K562 (cell line): ENCODE results near the gene PTH2. TPM values are rescaled to one million over a fixed set of nuclear protein-coding genes. Genes with fewer than 3 reads are reported as not detected.
A peak's percentile ranks its signal among the peaks of the same experiment; 100 is the strongest.

Experiments used
- ATAC-seq: fragments of 200-7000 bp; cut with Tn5 transposase; 3 replicates; pipeline ENCODE4 v1.9.1; 2020; ENCODE audit warnings: moderate library complexity
- BruUV-seq: library from RNA; stranded (reverse); fragments of 400-500 nt; replicated peaks from 2 replicates; lab custom pipeline; 2021; lab: Mats Ljungman, UMichigan
- CTCF ChIA-PET: fragments of 300-600 bp; formaldehyde crosslinking; extraction: SDS; loops from one replicate; lab custom pipeline; 2021; ENCODE audit warnings: low intra/inter-chr PET ratio; lab: Yijun Ruan, JAX
- POLR2A ChIA-PET: fragments of 300-600, 350-650 bp; sonication (Branson Sonifier 250); formaldehyde crosslinking; extraction: SDS; loops from one replicate; lab custom pipeline; 2021; ENCODE audit warnings: antibody characterized with exemption, inconsistent platforms; lab: Yijun Ruan, JAX
- DNase-seq, 4 experiments: peaks; one replicate each; pipeline versions ENCODE4 v3.0.0 to v3.0.0-alpha.2; 2011 to 2018; ENCODE audit warnings: low spot score in 3 of 4, mixed read lengths in 3 of 4; ENCODE audit errors: extremely low read depth in 1 of 4
- FAIRE-seq: peaks from 2 replicates; lab custom pipeline; 2011; peaks lifted over from hg19 to GRCh38; lab: Jason Lieb, UNC
- H2AFZ ChIP-seq: 2 replicates; pipeline ENCODE4 v1.6.0; 2011; ENCODE audit warnings: low read depth, low read length, control low read depth, inconsistent platforms
- H3K27ac ChIP-seq: fragments of 200-600 bp; 3 replicates; pipeline ENCODE4 v1.8.0; 2011; ENCODE audit warnings: low read depth, mild to moderate bottlenecking, control low read depth, inconsistent platforms, low read length, moderate library complexity, mixed read lengths; ENCODE audit errors: extremely low read depth
- H3K27me3 ChIP-seq, 2 experiments: fragments of 300-600 bp in 1 of 2; 2 replicates in 1 of 2; 3 replicates in 1 of 2; pipeline versions ENCODE4 v1.6.0 to v1.8.0; 2011; ENCODE audit warnings: inconsistent platforms in 2 of 2, low read length in 2 of 2, mild to moderate bottlenecking in 1 of 2, mixed read lengths in 1 of 2, moderate library complexity in 1 of 2; ENCODE audit not compliant: control insufficient read depth in 2 of 2, insufficient read depth in 2 of 2
- H3K36me3 ChIP-seq: fragments of 300-600 bp; 3 replicates; pipeline ENCODE4 v1.8.0; 2011; ENCODE audit warnings: mild to moderate bottlenecking, low read length, inconsistent platforms; ENCODE audit not compliant: control insufficient read depth, insufficient read depth
- H3K4me1 ChIP-seq, 2 experiments: fragments of 200-600 bp in 1 of 2; replicated peaks in 1 of 2; 2 replicates in 1 of 2; 3 replicates in 1 of 2; pipeline versions ENCODE4 v1.5.1 to v1.8.0; 2011; ENCODE audit warnings: inconsistent platforms in 2 of 2, low read length in 2 of 2, mild to moderate bottlenecking in 1 of 2, mixed read lengths in 1 of 2, moderate library complexity in 1 of 2; ENCODE audit not compliant: control insufficient read depth in 2 of 2, insufficient read depth in 2 of 2
- H3K4me2 ChIP-seq: 2 replicates; pipeline ENCODE4 v1.6.1; 2011; ENCODE audit warnings: low read length, control low read depth, inconsistent platforms, mixed read lengths; ENCODE audit not compliant: insufficient read depth
- H3K4me3 ChIP-seq: fragments of 200-600 bp; sonication (generic), shearing (Covaris generic); 2 replicates; pipeline ENCODE4 v1.5.1; 2016; ENCODE audit warnings: control low read depth, inconsistent platforms
- H3K79me2 ChIP-seq: fragments of 200-600 bp; 3 replicates; pipeline ENCODE4 v1.8.0; 2011; ENCODE audit warnings: low read length, inconsistent platforms; ENCODE audit not compliant: control insufficient read depth, insufficient read depth
- H3K9ac ChIP-seq, 2 experiments: 2 replicates each; pipeline versions ENCODE4 v1.6.0 to v1.6.1; 2011; ENCODE audit warnings: low read depth in 2 of 2, low read length in 2 of 2, control low read depth in 1 of 2, inconsistent platforms in 1 of 2, mild to moderate bottlenecking in 1 of 2, mixed read lengths in 1 of 2; ENCODE audit not compliant: insufficient read depth in 1 of 2
- H3K9me1 ChIP-seq: one replicate; pipeline ENCODE4 v1.6.0; 2011; ENCODE audit warnings: inconsistent platforms, mild to moderate bottlenecking, low read length, moderate library complexity; ENCODE audit not compliant: control insufficient read depth, insufficient read depth
- H3K9me3 ChIP-seq: replicated peaks from 2 replicates; pipeline ENCODE4 v1.5.1; 2011; ENCODE audit warnings: low read depth, low read length, inconsistent platforms; ENCODE audit not compliant: control insufficient read depth, insufficient read depth
- H4K20me1 ChIP-seq: replicated peaks from 2 replicates; pipeline ENCODE4 v1.6.1; 2011; ENCODE audit warnings: low read length, inconsistent platforms, mixed read lengths; ENCODE audit not compliant: control insufficient read depth, insufficient read depth
- BHLHE40 ChIP-seq: IDR thresholded peaks from 2 replicates; pipeline ENCODE4 v1.6.1; 2011; ENCODE audit warnings: low read length, improper control_type of control experiment
- CREB3L1 ChIP-seq: fragments of 450-650 bp; IDR thresholded peaks from 2 replicates; pipeline ENCODE4 v1.6.1; 2014; ENCODE audit warnings: low read depth, mild to moderate bottlenecking, moderate library complexity, borderline replicate concordance
- IRF9 ChIP-seq: fragments of 450-650 bp; IDR thresholded peaks from 2 replicates; pipeline ENCODE4 v1.6.1; 2016; ENCODE audit warnings: missing biosample characterization, missing genetic modification characterization
- LEF1 ChIP-seq: fragments of 450-650 bp; IDR thresholded peaks from 2 replicates; pipeline ENCODE4 v1.6.1; 2016; ENCODE audit warnings: mild to moderate bottlenecking
- RBM15 ChIP-seq: fragments of 200-400 bp; formaldehyde crosslinking; IDR thresholded peaks from 2 replicates; pipeline ENCODE4 v1.6.1; 2018; ENCODE audit warnings: mild to moderate bottlenecking, low read length, moderate library complexity; ENCODE audit not compliant: insufficient read depth
- TFAP4 ChIP-seq: sonication (generic); formaldehyde crosslinking; IDR thresholded peaks from 2 replicates; pipeline ENCODE4 v1.8.0; 2022; ENCODE audit warnings: missing genetic modification reagents, mild to moderate bottlenecking, moderate library complexity, borderline replicate concordance
- WGBS: fragments of 100-300 bp; shearing (Covaris generic); methylation state at CpG from one replicate; pipeline ENCODE4 v1.1.6; 2016; ENCODE audit warnings: low coverage, mixed read lengths; ENCODE audit not compliant: insufficient coverage; ENCODE audit errors: missing lambda C conversion rate; 5-methylcytosine and 5-hydroxymethylcytosine counted together
- in situ Hi-C: fragments of 300-500 bp; cut with MboI; formaldehyde crosslinking; loops from 4 replicates; pipeline ENCODE4 v1.15.0; 2018; ENCODE audit warnings: inconsistent platforms, mixed read lengths
- intact Hi-C: fragments of 100-400 bp; cut with micrococcal nuclease; formaldehyde crosslinking; loops from 2 replicates; pipeline ENCODE4 v1.14.2; 2022
- polyA plus RNA-seq, 8 experiments: library from polyadenylated mRNA; depleted of rRNA in 4 of 8; stranded (reverse) in 5 of 8; unstranded in 3 of 8; fragments of >200 nt; fragmentation: Nextera tagmentation in 2 of 8; fragmentation: Illumina TruSeq in 1 of 8; extraction: Ambion mirVana in 2 of 8; extraction: Trizol in 1 of 8; gene quantifications; 2 replicates each; pipeline versions ENCODE4 v1.2.1 to v1.2.3, GENCODE V29; 2011 to 2014; ENCODE audit warnings: inconsistent platforms in 1 of 8, missing spikeins in 1 of 8
- total RNA-seq, 7 experiments: library from RNA; depleted of rRNA in 6 of 7; stranded (reverse); fragments of >200 nt in 6 of 7; fragmentation: Illumina TruSeq in 2 of 7; extraction: Trizol in 2 of 7; gene quantifications; 2 replicates each; pipeline versions ENCODE4 v1.2.1 to v1.2.3, GENCODE V29; 2011 to 2021; ENCODE audit warnings: low replicate concordance in 1 of 7

Gene PTH2
- total and polyA plus RNA-seq, 9 of the 15 experiments (the other 6 are each of a cell fraction or from before 2014, with no cell fraction given), result 1.3 TPM; not detected in 8

- TF ChIP-seq IRF9, result no peak
- no peak for TF ChIP-seq RBM15
Observed at GRCh38 chr19:49417088-49417487, 6.2 kb downstream of the PTH2 start (continued).

GRCh38 chr19:49415810-49416200 lies 7.4 kb downstream of the PTH2 start:
- DNase-seq, result no peak
- H2AFZ ChIP-seq, result peak overlapping the region; percentile 86
- no peaks in the 10 kb centered on the region for H3K36me3 ChIP-seq
- in situ Hi-C loops, result no loop called here
- no peaks in the 10 kb centered on the region for H3K79me2 ChIP-seq
- CTCF ChIA-PET, result no interaction called here
- H4K20me1 ChIP-seq, result no peaks in the 10 kb centered on the region
- ATAC-seq, result no peak
- H3K9ac ChIP-seq, result no peak overlapping the region; a peak in 1 of 4 replicates
- POLR2A ChIA-PET, result interaction anchor here (0.7 to 1.3 kb wide), 3 partner anchors 11 to 595 kb away, joined by 3 to 5 read pairs (median 3); no protein-coding TSS in a partner anchor
- no peaks in the 10 kb centered on the region for H3K9me3 ChIP-seq
- no peak overlapping the region for H3K27ac ChIP-seq
- no peak overlapping the region for H3K4me2 ChIP-seq
- H3K9me1 ChIP-seq, result no peaks in the 10 kb centered on the region
- 58% methylated on average over 2 of the region's 2 CpGs for WGBS
- TF ChIP-seq CREB3L1 (no peak), LEF1 (0 out of 2 replicates have a peak, but pooled peaks have one; percentile 24), BHLHE40 (no peak), TFAP4 (CRISPR knock-in tag) (peak; percentile 23; the same call in 1 of the 2 replicates)
- TF ChIP-seq, all 486 proteins: peak for 2
- Histone ChIP-seq H3K4me3 (no peak overlapping the region), H3K27me3 (no peaks in the 10 kb centered on the region), H3K4me1 (peaks cover 21 to 40% of the 10 kb centered on the region in 2 experiments)
- no peak for FAIRE-seq
- no TSS peak for BruUV-seq
- intact Hi-C loops, result no loop called here
